Measurements from ENCODE around the gene UBXN4. TPM values are rescaled to one million over a fixed set of nuclear protein-coding genes. Genes with fewer than 3 reads are reported as not detected.
"Not testable (repeated sequence)": the region's sequence is repeated elsewhere in the genome, so short reads cannot be mapped to it uniquely, and the experiment has no call there.

Gene UBXN4
- total and polyA plus RNA-seq, 2 donors (not counting 1 experiment from before 2014, with no cell fraction given), result 41.7 to 113 TPM

DNA sequence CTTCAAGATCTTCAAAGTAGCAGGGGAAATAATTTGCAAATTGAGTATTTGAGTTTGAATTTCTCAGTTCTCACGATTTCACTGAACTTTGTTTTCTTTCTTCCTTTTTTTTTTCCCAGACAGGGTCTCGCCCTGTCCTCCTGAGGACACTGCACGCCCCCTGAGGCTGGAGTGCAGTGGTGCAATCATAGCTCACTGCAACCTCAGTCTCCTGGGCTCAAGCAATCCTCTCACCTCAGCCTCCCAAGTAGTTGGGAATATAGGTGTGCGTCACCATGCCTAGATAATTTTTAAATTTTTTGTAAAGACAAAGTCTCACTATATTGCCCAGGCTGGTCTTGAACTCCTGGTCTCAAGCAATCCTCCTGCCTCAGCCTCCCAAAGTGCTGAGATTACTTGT, 54.0 kb downstream of the UBXN4 start:
- H3K27ac Mint-ChIP-seq; H3K27me3 ChIP-seq (replicated peaks in 1 of 4; ENCODE audit: control extremely low read depth in 1 of 4, control insufficient read depth in 3 of 4, insufficient read depth in 4 of 4, low read length in 3 of 4); POLR2A ChIA-PET; H3K4me3 ChIP-seq (ENCODE audit: control extremely low read depth in 1 of 5, extremely low read depth in 1 of 5, insufficient read depth in 1 of 5, low read depth in 2 of 5, low read length in 4 of 5); H3K27ac ChIP-seq (ENCODE audit: low read length in 2 of 2); H3K9me3 Mint-ChIP-seq (ENCODE audit: insufficient read depth); H3K4me3 Mint-ChIP-seq; H3K4me1 ChIP-seq (ENCODE audit: control insufficient read depth in 2 of 2, insufficient read depth in 2 of 2, low read length in 2 of 2); DNase-seq; H3K79me2 ChIP-seq (ENCODE audit: control insufficient read depth, insufficient read depth, low read length); H4K20me1 ChIP-seq (ENCODE audit: control insufficient read depth, insufficient read depth, low read length, poor library complexity, severe bottlenecking); H3K27me3 Mint-ChIP-seq; H3K4me2 ChIP-seq (replicated peaks; ENCODE audit: low read depth, low read length, poor library complexity, severe bottlenecking); H3K9ac ChIP-seq (ENCODE audit: low read length); ATAC-seq (ENCODE audit: low read depth); H2AFZ ChIP-seq (ENCODE audit: insufficient read depth, low read depth, low read length, poor library complexity, severe bottlenecking); H3K36me3 ChIP-seq (replicated peaks in 1 of 2; ENCODE audit: control extremely low read depth in 1 of 2, control insufficient read depth in 1 of 2, extremely low read depth in 1 of 2, insufficient read depth in 2 of 2, low read length in 1 of 2): not testable (repeated sequence)
- peaks cover 0 to 16% (median 9%) of the 10 kb centered on the region in 3 donors for H3K9me3 ChIP-seq (ENCODE audit: control extremely low read depth in 1 of 3, control insufficient read depth in 2 of 3, insufficient read depth in 1 of 3, low read length in 2 of 3)
- peaks cover 20% of the 10 kb centered on the region for H3K4me1 Mint-ChIP-seq
- CTCF ChIA-PET, result interaction anchor here (0.6 to 0.8 kb wide), 3 partner anchors 791 to 1687 kb away, joined by 3 to 4 read pairs (median 3); no protein-coding TSS in a partner anchor
- intact Hi-C loops (cut with micrococcal nuclease), result loop anchor here (5.0 kb wide), 1 partner anchor 793 kb away; no protein-coding TSS in a partner anchor
- no CpG with 5 or more reads among the region's 4 CpGs for WGBS (ENCODE audit: insufficient coverage)

DNA sequence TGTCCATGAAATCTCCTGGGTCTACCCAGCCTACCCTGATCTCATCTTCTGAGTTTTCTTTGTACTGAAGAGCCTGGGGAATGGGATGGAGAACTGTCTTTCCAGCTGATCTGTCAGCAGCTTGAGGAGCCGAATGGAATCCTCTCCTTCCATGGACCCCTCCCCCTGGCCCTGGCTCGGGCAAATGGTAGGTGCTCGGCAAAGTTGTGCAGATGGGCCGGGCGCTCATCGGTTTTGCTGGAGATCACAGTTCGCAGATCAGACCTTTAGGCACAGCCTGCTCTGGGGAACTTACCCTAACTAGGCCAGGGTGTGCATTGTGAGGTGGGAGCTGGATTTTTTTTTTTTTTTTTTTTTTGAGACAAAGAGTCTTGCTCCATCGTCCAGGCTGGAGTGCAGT, 55.0 kb downstream of the UBXN4 start:
- intact Hi-C loops (cut with micrococcal nuclease), result loop anchor here (1.0 to 5.0 kb wide), 2 partner anchors 794 to 807 kb away; no protein-coding TSS in a partner anchor
- no peak overlapping the region for H3K4me2 ChIP-seq (replicated peaks; ENCODE audit: low read depth, low read length, poor library complexity, severe bottlenecking)
- H3K4me3 ChIP-seq (ENCODE audit: control extremely low read depth in 1 of 5, extremely low read depth in 1 of 5, insufficient read depth in 1 of 5, low read depth in 2 of 5, low read length in 4 of 5), result no peak overlapping the region
- peaks cover 0 to 22% (median 16%) of the 10 kb centered on the region in 3 donors for H3K9me3 ChIP-seq (ENCODE audit: control extremely low read depth in 1 of 3, control insufficient read depth in 2 of 3, insufficient read depth in 1 of 3, low read length in 2 of 3)
- H3K27me3 ChIP-seq (replicated peaks in 1 of 4; ENCODE audit: control extremely low read depth in 1 of 4, control insufficient read depth in 3 of 4, insufficient read depth in 4 of 4, low read length in 3 of 4), result no peaks in the 10 kb centered on the region
- Mint-ChIP-seq H3K27me3 (no peaks in the 10 kb centered on the region), H3K4me3 (no peak overlapping the region), H3K4me1 (peaks cover 20% of the 10 kb centered on the region), H3K9me3 (ENCODE audit: insufficient read depth) (peaks cover 3% of the 10 kb centered on the region), H3K27ac (no peak overlapping the region)
- no peak overlapping the region for H2AFZ ChIP-seq (ENCODE audit: insufficient read depth, low read depth, low read length, poor library complexity, severe bottlenecking)
- no peak for DNase-seq
- H3K79me2 ChIP-seq (ENCODE audit: control insufficient read depth, insufficient read depth, low read length), result no peaks in the 10 kb centered on the region
- no peak for ATAC-seq (ENCODE audit: low read depth)
- H3K9ac ChIP-seq (ENCODE audit: low read length), result no peak overlapping the region
- CTCF ChIA-PET, result interaction anchor here (0.5 to 3.2 kb wide), 21 partner anchors 9 to 846 kb away, joined by 3 to 35 read pairs (median 4); no protein-coding TSS in a partner anchor
- H4K20me1 ChIP-seq (ENCODE audit: control insufficient read depth, insufficient read depth, low read length, poor library complexity, severe bottlenecking), result no peaks in the 10 kb centered on the region
- 100% methylated on average over 7 of the region's 8 CpGs for WGBS (ENCODE audit: insufficient coverage)
- no peak overlapping the region for H3K27ac ChIP-seq (ENCODE audit: low read length in 2 of 2)
- no peaks in the 10 kb centered on the region for H3K36me3 ChIP-seq (replicated peaks in 1 of 2; ENCODE audit: control extremely low read depth in 1 of 2, control insufficient read depth in 1 of 2, extremely low read depth in 1 of 2, insufficient read depth in 2 of 2, low read length in 1 of 2)
- peaks cover 0 to 8% of the 10 kb centered on the region in 2 donors for H3K4me1 ChIP-seq (ENCODE audit: control insufficient read depth in 2 of 2, insufficient read depth in 2 of 2, low read length in 2 of 2)
- POLR2A ChIA-PET, result interaction anchor here (0.6 kb wide), 1 partner anchor 13 kb away, joined by 4 read pairs; no protein-coding TSS in a partner anchor
- TF ChIP-seq, protein P1, sequence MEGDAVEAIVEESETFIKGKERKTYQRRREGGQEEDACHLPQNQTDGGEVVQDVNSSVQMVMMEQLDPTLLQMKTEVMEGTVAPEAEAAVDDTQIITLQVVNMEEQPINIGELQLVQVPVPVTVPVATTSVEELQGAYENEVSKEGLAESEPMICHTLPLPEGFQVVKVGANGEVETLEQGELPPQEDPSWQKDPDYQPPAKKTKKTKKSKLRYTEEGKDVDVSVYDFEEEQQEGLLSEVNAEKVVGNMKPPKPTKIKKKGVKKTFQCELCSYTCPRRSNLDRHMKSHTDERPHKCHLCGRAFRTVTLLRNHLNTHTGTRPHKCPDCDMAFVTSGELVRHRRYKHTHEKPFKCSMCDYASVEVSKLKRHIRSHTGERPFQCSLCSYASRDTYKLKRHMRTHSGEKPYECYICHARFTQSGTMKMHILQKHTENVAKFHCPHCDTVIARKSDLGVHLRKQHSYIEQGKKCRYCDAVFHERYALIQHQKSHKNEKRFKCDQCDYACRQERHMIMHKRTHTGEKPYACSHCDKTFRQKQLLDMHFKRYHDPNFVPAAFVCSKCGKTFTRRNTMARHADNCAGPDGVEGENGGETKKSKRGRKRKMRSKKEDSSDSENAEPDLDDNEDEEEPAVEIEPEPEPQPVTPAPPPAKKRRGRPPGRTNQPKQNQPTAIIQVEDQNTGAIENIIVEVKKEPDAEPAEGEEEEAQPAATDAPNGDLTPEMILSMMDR (IDR thresholded peaks at IDR 0.05), result no peak
- TF ChIP-seq EZH2 (IDR thresholded peaks at IDR 0.05; ENCODE audit: borderline replicate concordance, insufficient read depth, low read depth, low read length, poor library complexity, severe bottlenecking), result no peak
